ENCODE data around the gene DPY19L2.
"Not testable (repeated sequence)": the region's sequence is repeated elsewhere in the genome, so short reads cannot be mapped to it uniquely, and the experiment has no call there.

DNA sequence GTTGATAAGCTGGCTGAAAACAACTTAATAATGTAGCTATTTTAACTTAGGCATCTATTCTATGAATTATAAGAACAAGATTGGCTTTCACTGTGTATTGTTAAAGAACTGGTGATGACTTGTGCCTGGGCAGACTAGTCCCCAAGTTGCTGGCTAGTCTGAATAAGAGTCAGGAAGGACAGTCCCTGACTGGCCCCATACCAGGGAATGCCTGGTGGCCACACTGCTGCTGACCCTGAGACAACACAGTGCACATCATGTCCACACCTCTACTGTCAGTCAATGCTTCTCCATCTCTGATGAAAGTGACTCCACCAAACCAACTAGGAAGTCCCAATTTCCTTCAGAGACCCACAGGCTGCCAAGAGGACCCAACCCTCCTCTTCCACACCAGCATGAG, 130.5 kb downstream of the DPY19L2 start:
- TF ChIP-seq, protein P1, sequence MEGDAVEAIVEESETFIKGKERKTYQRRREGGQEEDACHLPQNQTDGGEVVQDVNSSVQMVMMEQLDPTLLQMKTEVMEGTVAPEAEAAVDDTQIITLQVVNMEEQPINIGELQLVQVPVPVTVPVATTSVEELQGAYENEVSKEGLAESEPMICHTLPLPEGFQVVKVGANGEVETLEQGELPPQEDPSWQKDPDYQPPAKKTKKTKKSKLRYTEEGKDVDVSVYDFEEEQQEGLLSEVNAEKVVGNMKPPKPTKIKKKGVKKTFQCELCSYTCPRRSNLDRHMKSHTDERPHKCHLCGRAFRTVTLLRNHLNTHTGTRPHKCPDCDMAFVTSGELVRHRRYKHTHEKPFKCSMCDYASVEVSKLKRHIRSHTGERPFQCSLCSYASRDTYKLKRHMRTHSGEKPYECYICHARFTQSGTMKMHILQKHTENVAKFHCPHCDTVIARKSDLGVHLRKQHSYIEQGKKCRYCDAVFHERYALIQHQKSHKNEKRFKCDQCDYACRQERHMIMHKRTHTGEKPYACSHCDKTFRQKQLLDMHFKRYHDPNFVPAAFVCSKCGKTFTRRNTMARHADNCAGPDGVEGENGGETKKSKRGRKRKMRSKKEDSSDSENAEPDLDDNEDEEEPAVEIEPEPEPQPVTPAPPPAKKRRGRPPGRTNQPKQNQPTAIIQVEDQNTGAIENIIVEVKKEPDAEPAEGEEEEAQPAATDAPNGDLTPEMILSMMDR (IDR thresholded peaks at IDR 0.05), result not testable (repeated sequence)
- TF ChIP-seq POLR2A (IDR thresholded peaks at IDR 0.05), result not testable (repeated sequence)
